Astrocyte of the hippocampus (primary cell): ENCODE data around the gene MCC.

Experiments used
- DNase-seq: peaks from one replicate; pipeline ENCODE4 v3.0.0; 2011; ENCODE audit warnings: low read depth, low spot score

MCC gene

GRCh38 chr5:113036826-113037225 is 451.4 kb downstream of the MCC start:
- no peak for DNase-seq

GRCh38 chr5:113036321-113036720 is 451.9 kb downstream of the MCC start:
- DNase-seq = no peak

GRCh38 chr5:113035096-113035495 is 453.2 kb downstream of the MCC start:
- DNase-seq = no peak

GRCh38 chr5:113034182-113034773 is 454.0 kb downstream of the MCC start:
- peak; percentile 94 for DNase-seq

- DNase-seq = no peak
Observed at GRCh38 chr5:113031557-113031956, 456.7 kb downstream of the MCC start.

GRCh38 chr5:113031104-113031503 is 457.1 kb downstream of the MCC start:
- DNase-seq = no peak

GRCh38 chr5:113029614-113030013 is 458.6 kb downstream of the MCC start:
- no peak for DNase-seq

GRCh38 chr5:113027431-113027830 is 460.8 kb downstream of the MCC start:
- no peak for DNase-seq

GRCh38 chr5:113027015-113027414 is 461.2 kb downstream of the MCC start:
- no peak for DNase-seq

- DNase-seq = no peak
Observed at GRCh38 chr5:113026211-113026610, 462.0 kb downstream of the MCC start.

GRCh38 chr5:113025596-113025995 is 462.7 kb downstream of the MCC start:
- no peak for DNase-seq

- DNase-seq = no peak
Observed at GRCh38 chr5:113024076-113024697, 464.1 kb downstream of the MCC start.

GRCh38 chr5:113022661-113023060 is 465.6 kb downstream of the MCC start:
- no peak for DNase-seq

GRCh38 chr5:113020461-113021273 is 467.6 kb downstream of the MCC start:
- peak; percentile 82 for DNase-seq

- DNase-seq = peak; percentile 32
Observed at GRCh38 chr5:113017881-113018635, 470.2 kb downstream of the MCC start.

- peak; percentile 22 for DNase-seq
Observed at GRCh38 chr5:113005454-113005853, 482.8 kb downstream of the MCC start.

- no peak for DNase-seq
Observed at GRCh38 chr5:113003763-113004162, 484.5 kb downstream of the MCC start.

GRCh38 chr5:113002423-113002822 is 485.8 kb downstream of the MCC start:
- no peak for DNase-seq

GRCh38 chr5:113000466-113000865 is 487.8 kb downstream of the MCC start:
- no peak for DNase-seq

GRCh38 chr5:112998296-112998695 is 490.0 kb downstream of the MCC start:
- DNase-seq = no peak

GRCh38 chr5:112996830-112997374 is 491.4 kb downstream of the MCC start:
- no peak for DNase-seq
